Heart right ventricle (tissue), 16 donors: ENCODE results near the gene GNG2. TPM values are rescaled to one million over a fixed set of nuclear protein-coding genes. Genes with fewer than 3 reads are reported as not detected.

Experiments used
- ATAC-seq, 8 donors: fragments of 200-7000 bp; cut with Tn5 transposase; one replicate each; pipeline ENCODE4 v1.9.1; 2020; ENCODE audit warnings: mild to moderate bottlenecking in 8 of 8, moderate library complexity in 8 of 8, moderate number of reproducible peaks in 1 of 8
- DNase-seq, 2 donors: peaks; one replicate each; pipeline ENCODE4 v3.0.0-alpha.2; 2020
- H3K27ac ChIP-seq, 10 donors: fragments of 200-600 bp; sonication (generic) in 2 of 10; one replicate each; pipeline versions ENCODE4 v1.5.0 to v1.8.0; 2020 to 2022; ENCODE audit warnings: mild to moderate bottlenecking in 3 of 10
- H3K27me3 ChIP-seq, 7 donors: fragments of 200-600 bp; one replicate each; pipeline ENCODE4 v1.8.0; 2021 to 2022; ENCODE audit warnings: mild to moderate bottlenecking in 2 of 7
- H3K36me3 ChIP-seq, 9 donors: fragments of 200-600 bp; sonication (generic) in 1 of 9; one replicate each; pipeline versions ENCODE4 v1.5.0 to v1.8.0; 2020 to 2022; ENCODE audit warnings: mild to moderate bottlenecking in 2 of 9
- H3K4me1 ChIP-seq, 9 donors: fragments of 200-600 bp; sonication (generic) in 1 of 9; one replicate each; pipeline versions ENCODE4 v1.5.0 to v1.8.0; 2020 to 2022; ENCODE audit warnings: mild to moderate bottlenecking in 4 of 9
- H3K4me3 ChIP-seq, 10 donors: fragments of 200-600 bp; sonication (generic) in 2 of 10; one replicate each; pipeline versions ENCODE4 v1.5.0 to v1.8.0; 2020 to 2022; ENCODE audit warnings: mild to moderate bottlenecking in 7 of 10, moderate library complexity in 2 of 10
- H3K9me3 ChIP-seq, 11 donors: fragments of 200-600 bp in 10 of 11; sonication (generic) in 2 of 11; one replicate each; pipeline versions ENCODE4 v1.5.0 to v1.8.0; 2013 to 2022; ENCODE audit warnings: mild to moderate bottlenecking in 2 of 11, control low read depth in 1 of 11, moderate library complexity in 1 of 11
- WGBS, 2 donors: extraction: QIAGEN DNeasy Blood & Tissue Kit; methylation state at CpG; one replicate each; pipeline ENCODE4 v1.1.7; 2013; ENCODE audit warnings: inconsistent platforms in 1 of 2; 5-methylcytosine and 5-hydroxymethylcytosine counted together
- intact Hi-C, 10 donors: fragments of 100-400 bp; cut with DNase I; formaldehyde crosslinking; loops; one replicate each; pipeline versions ENCODE4 v1.11.1 to v1.14.2; 2022
- polyA plus RNA-seq, 2 donors: library from polyadenylated mRNA; stranded (reverse); fragments of 200-250 nt; gene quantifications; one replicate each; pipeline ENCODE4 v1.2.3, GENCODE V29; 2013
- total RNA-seq, 10 donors: library from RNA; stranded (reverse); fragmentation: NEBNext Ultra II Directional in 3 of 10; extraction: Animal tissue kit (Norgen Biotek cat#: 25700) in 3 of 10; gene quantifications; one replicate each; pipeline versions ENCODE4 v1.2.1 to v1.2.4, GENCODE V29; 2021 to 2023
- TF ChIP-seq, protein P1 (sequence below), 9 donors: fragments of 200-600 bp; sonication (generic) in 2 of 9; IDR thresholded peaks; one replicate each; pipeline versions ENCODE4 v1.5.0 to v1.8.0; 2021 to 2022; ENCODE audit warnings: antibody characterized with exemption in 9 of 9, mild to moderate bottlenecking in 5 of 9, moderate library complexity in 1 of 9
- donor health status: Arrhythmogenic right ventricular cardiomyopathy.
- donor health status: ischemic (EF 13 %, LVEDD 7.1; RV severe dilation, severe dysfunction).
- donor health status: healthy with polysubstance abuse.
- donor health status: DM: no; HTN: yes; CAD: no.
- donor health status: DM: no; HTN: no; CAD: no.
- donor health status: ischemic (EF 25% LVEDD 6.9; RV normal size, moderate dysfunction).
- donor health status: ischemic (EF 25% LVEDD 5.7; RV mildly dilated, moderate dysfunction).
- donor health status: healthy.
- donor health status: DM: yes; HTN: yes; CAD: no.
- donor health status: Ischemic cardiomyopathy.
- donor health status: ischemic (EF 35%, LVEDD 5.7; RV mildly dilated, moderate dysfunction).
- donor health status: nonischemic (EF 11% LVEDD 7.7; RV severe dilation, severe dysfunction).
- donor health status: DM: yes; HTN: yes; CAD: no.
- donor health status: PGD.
- donor health status: ischemic (EF 29% LVEDD 5.4; RV normal size, mild dysfunction).
- donor health status: nonischemic (EF 23%, LVEDD 6.1; RV moderate dilation, normal function).

The GNG2 gene
- total and polyA plus RNA-seq, 12 donors, result 3.6 to 20.6 (median 7.2) TPM

DNA sequence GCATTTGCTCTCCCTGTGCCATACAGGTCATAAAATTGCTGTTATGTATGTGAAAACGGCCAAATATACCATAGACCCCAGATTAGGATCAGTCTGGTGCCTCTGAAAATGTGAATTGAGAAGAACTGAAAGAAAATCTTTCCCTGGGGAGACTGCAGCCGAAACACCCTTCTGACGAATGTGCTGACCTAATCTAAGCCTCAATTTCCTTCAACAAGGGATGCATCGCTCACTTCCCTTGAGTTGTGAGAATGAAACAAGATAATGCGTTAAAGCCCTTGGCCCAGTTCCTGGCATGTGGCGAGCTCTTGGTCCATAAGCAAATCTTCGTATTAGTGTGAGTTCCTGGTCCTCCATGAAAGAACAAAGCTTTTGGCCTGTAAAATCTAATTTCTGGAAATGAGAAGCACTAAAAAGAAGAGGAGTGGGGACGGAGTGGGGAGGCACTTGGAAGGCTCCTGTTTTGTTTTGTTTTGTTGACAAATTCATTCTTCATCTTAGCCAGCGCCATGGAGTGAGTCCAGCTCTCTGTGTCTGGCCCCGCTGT lies 79.4 kb downstream of the GNG2 start:
- TF ChIP-seq, protein P1, sequence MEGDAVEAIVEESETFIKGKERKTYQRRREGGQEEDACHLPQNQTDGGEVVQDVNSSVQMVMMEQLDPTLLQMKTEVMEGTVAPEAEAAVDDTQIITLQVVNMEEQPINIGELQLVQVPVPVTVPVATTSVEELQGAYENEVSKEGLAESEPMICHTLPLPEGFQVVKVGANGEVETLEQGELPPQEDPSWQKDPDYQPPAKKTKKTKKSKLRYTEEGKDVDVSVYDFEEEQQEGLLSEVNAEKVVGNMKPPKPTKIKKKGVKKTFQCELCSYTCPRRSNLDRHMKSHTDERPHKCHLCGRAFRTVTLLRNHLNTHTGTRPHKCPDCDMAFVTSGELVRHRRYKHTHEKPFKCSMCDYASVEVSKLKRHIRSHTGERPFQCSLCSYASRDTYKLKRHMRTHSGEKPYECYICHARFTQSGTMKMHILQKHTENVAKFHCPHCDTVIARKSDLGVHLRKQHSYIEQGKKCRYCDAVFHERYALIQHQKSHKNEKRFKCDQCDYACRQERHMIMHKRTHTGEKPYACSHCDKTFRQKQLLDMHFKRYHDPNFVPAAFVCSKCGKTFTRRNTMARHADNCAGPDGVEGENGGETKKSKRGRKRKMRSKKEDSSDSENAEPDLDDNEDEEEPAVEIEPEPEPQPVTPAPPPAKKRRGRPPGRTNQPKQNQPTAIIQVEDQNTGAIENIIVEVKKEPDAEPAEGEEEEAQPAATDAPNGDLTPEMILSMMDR (IDR thresholded peaks at IDR 0.05), result no peak
- no peak overlapping the region for H3K27ac ChIP-seq
- DNase-seq (no peak), ATAC-seq (no peak)
- H3K36me3 ChIP-seq, result no peaks in the 10 kb centered on the region
- no peak overlapping the region for H3K4me3 ChIP-seq
- no peaks in the 10 kb centered on the region for H3K27me3 ChIP-seq
- peaks cover 0 to 4% (median 0%) of the 10 kb centered on the region in 11 donors for H3K9me3 ChIP-seq
- WGBS, 2 donors, result 77% methylated on average over 10 of the region's 10 CpGs
- H3K4me1 ChIP-seq, result peaks cover 0 to 5% (median 0%) of the 10 kb centered on the region in 9 donors
- intact Hi-C loops, result no loop called here

DNA sequence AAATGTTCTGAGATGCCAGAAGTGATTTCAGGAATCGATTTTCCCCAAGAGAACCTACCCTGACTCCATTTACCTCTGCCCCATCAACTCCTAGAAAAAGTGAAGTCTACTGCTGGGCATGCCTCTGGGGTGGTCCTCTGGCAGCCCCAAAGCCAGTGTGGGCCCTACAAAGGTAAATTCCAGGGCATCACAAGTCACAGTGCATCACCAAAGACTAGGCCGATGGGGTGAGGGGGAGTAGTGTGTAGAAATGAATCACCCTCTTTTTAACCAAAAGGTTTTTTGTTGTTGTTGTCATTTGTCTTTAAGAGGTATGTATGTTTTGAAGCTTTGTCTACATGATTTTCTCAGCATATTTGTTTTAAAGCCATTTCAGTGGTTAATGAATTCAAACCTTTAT lies 82.6 kb downstream of the GNG2 start:
- Histone ChIP-seq H3K4me1 (peaks cover 0 to 3% (median 0%) of the 10 kb centered on the region in 9 donors), H3K4me3 (no peak overlapping the region), H3K27ac (no peak overlapping the region), H3K9me3 (peaks cover 0 to 9% (median 3%) of the 10 kb centered on the region in 11 donors), H3K36me3 (peaks cover 0 to 6% (median 0%) of the 10 kb centered on the region in 9 donors), H3K27me3 (no peaks in the 10 kb centered on the region)
- no peak for ATAC-seq
- no peak for DNase-seq
- 88 to 97% methylated on average over 2 of the region's 2 CpGs for WGBS, 2 donors
- intact Hi-C loops, result no loop called here
- TF ChIP-seq, protein P1 (IDR thresholded peaks at IDR 0.05), result no peak

DNA sequence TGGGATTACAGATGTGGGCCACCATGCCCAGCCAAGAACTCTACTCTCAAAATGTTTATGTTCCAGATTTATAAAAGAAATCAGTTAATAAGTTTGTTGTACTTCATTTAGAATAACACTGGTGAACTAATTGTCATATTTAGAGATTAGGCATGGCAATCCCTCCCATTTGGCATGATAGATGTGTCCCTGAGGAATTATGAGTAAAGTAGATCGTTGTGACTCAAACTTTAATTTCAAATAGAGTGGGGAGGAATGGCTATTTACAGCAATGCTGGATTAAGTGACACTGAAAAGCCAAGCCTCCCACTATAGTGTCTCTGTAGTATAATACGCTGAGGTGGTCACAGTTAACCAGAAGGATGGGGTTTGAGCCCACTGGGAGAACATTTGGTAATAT lies 89.6 kb downstream of the GNG2 start:
- Histone ChIP-seq H3K27ac (peak overlapping the region in 1 of 10 donors; percentile 12), H3K27me3 (no peaks in the 10 kb centered on the region), H3K4me1 (no peaks in the 10 kb centered on the region), H3K4me3 (no peak overlapping the region), H3K36me3 (peaks cover 0 to 57% (median 0%) of the 10 kb centered on the region in 9 donors), H3K9me3 (peaks cover 0 to 10% (median 2%) of the 10 kb centered on the region in 11 donors)
- WGBS, 2 donors, result 73% methylated on average over 2 of the region's 2 CpGs
- intact Hi-C loops, result loop anchor here in 1 of 10 donors (10.0 kb wide), 1 partner anchor 65 kb away; no protein-coding TSS in a partner anchor
- peak in 1 of 8 donors; percentile 57 for ATAC-seq
- TF ChIP-seq, protein P1 (IDR thresholded peaks at IDR 0.05), result no peak
- DNase-seq, result no peak

DNA sequence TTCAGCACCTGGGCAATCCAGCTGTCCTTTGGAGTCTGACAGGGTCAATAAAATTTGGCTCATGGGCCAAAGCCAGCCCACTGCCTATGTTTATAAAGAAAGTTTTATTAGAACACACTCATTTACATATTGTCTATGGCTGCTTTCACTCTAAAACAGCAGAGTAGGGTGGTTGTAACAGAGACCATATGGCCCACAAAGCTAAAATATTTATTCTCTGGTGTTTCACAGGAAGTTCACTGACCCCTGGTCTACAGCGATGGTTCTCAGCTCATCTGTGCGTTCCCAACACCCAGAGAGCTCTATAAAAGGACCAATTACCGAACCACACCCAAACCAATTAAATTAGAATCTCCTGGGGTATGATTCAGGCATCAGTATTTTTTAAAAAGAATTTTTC lies 91.2 kb downstream of the GNG2 start:
- no peak for DNase-seq
- WGBS, 2 donors, result 54 to 83% methylated on average over 3 of the region's 3 CpGs
- no peaks in the 10 kb centered on the region for H3K27me3 ChIP-seq
- no peak overlapping the region for H3K4me3 ChIP-seq
- H3K27ac ChIP-seq, result no peak overlapping the region
- H3K36me3 ChIP-seq, result peaks cover 0 to 61% (median 0%) of the 10 kb centered on the region in 9 donors
- intact Hi-C loops, result loop anchor here in 1 of 10 donors (10.0 kb wide), 1 partner anchor 67 kb away; no protein-coding TSS in a partner anchor
- H3K4me1 ChIP-seq, result no peaks in the 10 kb centered on the region
- no peak for ATAC-seq
- TF ChIP-seq, protein P1 (IDR thresholded peaks at IDR 0.05), result no peak
- H3K9me3 ChIP-seq, result peaks cover 0 to 10% (median 2%) of the 10 kb centered on the region in 11 donors
